ENCODE data around the gene PPP1R13B. TPM values are rescaled to one million over a fixed set of nuclear protein-coding genes. Genes with fewer than 3 reads are reported as not detected.

PPP1R13B gene
- total and polyA plus RNA-seq, 8 donors, result 20.9 to 33.9 (median 26.9) TPM

DNA sequence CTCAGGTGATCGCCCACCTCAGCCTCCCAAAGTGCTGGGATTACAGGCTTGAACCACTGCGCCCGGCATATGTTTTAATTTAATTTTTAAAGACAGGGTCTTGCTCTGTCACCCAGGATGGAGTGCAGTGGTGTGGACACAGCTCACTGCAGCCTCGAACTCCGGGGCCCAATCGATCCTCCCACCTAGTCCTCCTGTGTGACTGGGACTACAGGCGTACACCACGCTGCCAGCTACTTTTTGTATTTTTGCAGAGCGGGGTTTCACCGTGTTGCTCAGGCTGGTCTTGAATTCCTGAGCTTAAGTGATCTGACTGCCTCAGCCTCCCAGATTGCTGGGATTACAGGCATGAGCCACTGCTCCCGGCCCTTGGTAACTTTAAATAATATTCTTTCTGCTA is 30.8 kb upstream of the PPP1R13B start:
- Histone ChIP-seq H3K4me1 (peaks cover 28 to 30% (median 29%) of the 10 kb centered on the region in 3 donors), H3K27ac (no peak overlapping the region)
- intact Hi-C loops (cut with DNase I), result no loop called here

DNA sequence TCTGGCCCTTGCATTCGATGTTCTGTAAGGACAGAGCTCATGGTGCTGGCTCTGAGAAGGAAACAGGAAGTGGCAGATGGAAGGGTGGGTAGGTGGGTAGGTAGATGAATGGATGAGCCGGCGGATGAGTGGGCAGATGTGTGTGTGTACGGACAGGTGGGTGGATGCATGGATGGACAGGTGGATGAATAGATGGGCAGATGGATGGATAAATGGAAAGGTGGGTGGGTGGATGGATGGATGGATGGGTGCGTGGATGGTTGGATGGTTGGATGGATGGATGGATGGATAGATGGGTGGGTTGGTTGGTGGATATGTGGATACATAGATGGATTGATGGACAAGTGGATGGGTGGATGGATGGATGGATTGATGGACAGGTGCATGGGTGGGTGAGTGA is 27.6 kb upstream of the PPP1R13B start:
- Histone ChIP-seq H3K27ac (no peak overlapping the region), H3K27me3 (no peaks in the 10 kb centered on the region), H3K4me3 (no peak overlapping the region), H3K9me3 (no peaks in the 10 kb centered on the region), H3K4me1 (peaks cover 9 to 14% (median 11%) of the 10 kb centered on the region in 3 donors), H3K36me3 (no peaks in the 10 kb centered on the region)
- 96% methylated on average over 5 of the region's 5 CpGs for WGBS, 2 donors
- no peak for ATAC-seq
- no peak for DNase-seq
- intact Hi-C loops (cut with DNase I), result no loop called here
- TF ChIP-seq CTCF (IDR thresholded peaks at IDR 0.05), result no peak
- no peak for FAIRE-seq

More for the DNA sequence above, 30.8 kb upstream of the PPP1R13B start:
- FAIRE-seq, result no peak
- DNase-seq, result no peak
- TF ChIP-seq CTCF (IDR thresholded peaks at IDR 0.05), result no peak
- Histone ChIP-seq H3K36me3 (no peaks in the 10 kb centered on the region), H3K9me3 (no peaks in the 10 kb centered on the region), H3K4me3 (no peak overlapping the region), H3K27me3 (no peaks in the 10 kb centered on the region)
- 87 to 91% methylated on average over 11 of the region's 11 CpGs for WGBS, 2 donors
- no peak for ATAC-seq

DNA sequence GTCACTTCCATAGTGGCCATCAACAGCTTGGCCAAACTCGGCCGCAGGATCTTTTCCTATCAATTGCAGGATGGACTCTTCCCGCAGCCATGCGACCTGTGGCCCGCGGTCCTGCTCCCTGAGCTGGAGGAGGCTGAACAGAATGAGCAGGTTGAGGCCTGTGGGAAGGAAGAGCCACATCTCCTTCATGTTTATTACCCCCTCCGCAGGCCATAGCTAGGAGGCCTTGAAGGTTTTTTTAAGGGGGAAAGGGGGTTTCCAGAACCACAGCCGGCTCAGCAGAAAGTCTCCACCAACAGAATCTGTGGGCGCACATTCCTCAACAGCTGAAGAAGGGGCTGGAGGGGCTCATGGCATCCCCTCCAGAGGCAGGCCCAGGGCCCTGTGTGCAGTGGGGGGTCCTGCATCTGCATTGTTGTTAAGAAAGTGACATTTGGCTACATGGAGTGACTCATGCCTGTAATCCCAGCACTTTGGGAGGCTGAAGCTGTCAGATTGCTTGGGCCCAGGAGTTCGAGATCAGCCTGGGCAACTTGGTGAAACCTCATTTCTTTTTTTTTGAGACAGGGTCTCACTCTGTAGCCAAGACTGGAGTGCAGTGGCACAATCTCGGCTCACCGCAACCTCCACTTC is 25.2 kb upstream of the PPP1R13B start:
- Histone ChIP-seq H3K36me3 (no peaks in the 10 kb centered on the region), H3K4me1 (peaks cover 9 to 20% (median 14%) of the 10 kb centered on the region in 3 donors), H3K4me3 (peak overlapping the region; percentile 27 to 52 (median 38)), H3K27ac (peak overlapping the region; percentile 50 to 80 (median 64)), H3K9me3 (no peaks in the 10 kb centered on the region), H3K27me3 (no peaks in the 10 kb centered on the region)
- ATAC-seq (peak in 1 of 4 donors; percentile 7), FAIRE-seq (no peak), DNase-seq (no peak)
- WGBS, 2 donors, result 50 to 55% methylated on average over 12 of the region's 12 CpGs
- intact Hi-C loops (cut with DNase I), result no loop called here
- no peak for TF ChIP-seq CTCF (IDR thresholded peaks at IDR 0.05)

- H3K27ac ChIP-seq, result peak overlapping the region; percentile 50 to 80 (median 64)
- FAIRE-seq, result no peak
Observed at GRCh38 chr14:103871596-103872480, 24.5 kb upstream of the PPP1R13B start.

More at GRCh38 chr14:103871596-103872480, 24.5 kb upstream of the PPP1R13B start:
- ATAC-seq (peak; percentile 87 to 93 (median 92)), DNase-seq (peak; percentile 84 to 95 (median 91))
- peak overlapping the region; percentile 27 to 52 (median 38) for H3K4me3 ChIP-seq
- H3K9me3 ChIP-seq, result no peaks in the 10 kb centered on the region
- TF ChIP-seq CTCF (IDR thresholded peaks at IDR 0.05), result no peak
- intact Hi-C loops (cut with DNase I), result no loop called here
- no peaks in the 10 kb centered on the region for H3K27me3 ChIP-seq
- peaks cover 9 to 21% (median 20%) of the 10 kb centered on the region in 3 donors for H3K4me1 ChIP-seq
- no peaks in the 10 kb centered on the region for H3K36me3 ChIP-seq
- WGBS, 2 donors, result 14 to 15% methylated on average over 43 to 53 of the region's 53 CpGs
